Measurements from ENCODE around the gene SPATA19.

Gene SPATA19

GRCh38 chr11:133835593-133836548 is 9.4 kb downstream of the SPATA19 start:
- no peak for DNase-seq

DNA sequence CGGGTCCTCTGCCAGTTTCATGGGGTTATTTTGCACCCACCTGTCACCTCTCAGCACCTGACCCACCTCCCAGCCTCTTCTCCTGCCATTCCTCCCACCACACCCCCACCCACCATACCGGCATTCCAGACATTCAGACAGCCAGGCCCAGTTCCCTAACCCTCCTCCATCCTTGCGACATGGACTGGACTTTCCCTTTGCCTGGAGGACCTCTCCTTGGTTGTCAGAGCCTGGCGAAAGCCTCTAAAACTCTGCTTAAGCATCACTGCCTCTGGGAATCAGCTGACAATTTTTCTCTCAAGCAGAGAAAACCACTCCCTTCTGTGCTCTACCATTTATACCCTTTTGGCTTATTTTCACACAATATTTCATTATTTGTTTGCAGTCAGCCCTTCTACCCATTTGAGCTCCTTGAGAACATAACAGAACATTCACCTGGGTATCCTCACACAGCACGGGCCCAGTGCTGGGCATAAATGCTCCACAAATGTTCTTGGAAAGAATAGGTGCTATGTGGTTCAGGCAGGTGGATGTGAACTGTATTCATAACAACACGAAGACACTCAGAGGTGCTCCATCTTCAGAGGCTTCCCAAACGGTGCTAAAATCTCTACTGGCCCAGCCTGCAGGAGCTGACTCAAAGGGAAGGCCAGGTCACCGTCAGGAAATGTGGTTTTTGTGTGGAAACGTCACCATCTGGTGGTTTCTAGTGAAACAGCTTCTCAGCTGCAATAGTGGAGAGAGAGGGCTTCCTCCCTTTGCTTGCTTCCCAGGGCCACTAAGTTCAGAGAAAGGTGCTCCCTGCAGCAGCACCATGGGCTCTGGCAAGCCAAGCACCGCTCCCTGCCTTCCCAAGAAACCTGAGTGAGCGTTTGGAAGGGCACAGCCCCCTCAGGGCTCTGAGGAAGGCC is 10.4 kb downstream of the SPATA19 start:
- peak in 29 of 58 donors; percentile 16 to 88 (median 44) for DNase-seq

DNA sequence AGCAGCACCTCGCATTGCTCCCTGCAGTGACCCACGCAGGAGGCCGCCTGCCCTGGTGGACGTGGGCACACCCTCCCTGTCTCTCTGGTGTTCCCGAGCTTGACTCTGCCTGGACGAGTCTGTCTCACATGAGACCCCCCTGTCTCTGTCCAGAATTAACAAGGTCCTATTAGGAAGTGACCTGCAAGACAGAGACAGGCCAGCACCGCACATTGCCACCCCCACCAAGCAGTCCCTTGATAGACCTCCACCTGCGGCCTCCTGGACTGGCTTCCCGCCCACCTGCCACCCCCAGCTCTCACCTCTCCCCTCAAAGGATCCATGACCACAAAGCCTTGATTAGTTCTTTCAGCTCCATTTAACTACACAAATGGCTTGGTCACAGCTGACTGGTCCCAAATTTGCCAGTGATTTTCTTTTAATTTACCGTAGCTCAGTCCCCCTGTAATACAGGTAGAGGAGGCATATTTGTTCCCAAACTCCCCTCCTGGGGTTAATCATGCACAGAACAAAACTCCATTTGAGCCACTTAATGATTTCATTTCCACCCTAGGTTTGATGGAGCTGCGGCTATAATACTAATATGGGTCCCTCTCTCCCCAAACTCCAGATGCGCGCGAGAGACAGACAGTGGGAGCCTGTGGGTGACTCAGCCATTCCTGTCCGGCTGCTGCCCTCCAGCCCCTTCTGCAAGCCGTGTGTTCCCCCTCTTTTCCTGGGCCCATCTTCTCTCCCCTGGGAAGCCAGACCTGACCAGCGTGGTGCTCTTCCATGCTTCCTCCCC is 11.2 kb downstream of the SPATA19 start:
- DNase-seq = no peak

DNA sequence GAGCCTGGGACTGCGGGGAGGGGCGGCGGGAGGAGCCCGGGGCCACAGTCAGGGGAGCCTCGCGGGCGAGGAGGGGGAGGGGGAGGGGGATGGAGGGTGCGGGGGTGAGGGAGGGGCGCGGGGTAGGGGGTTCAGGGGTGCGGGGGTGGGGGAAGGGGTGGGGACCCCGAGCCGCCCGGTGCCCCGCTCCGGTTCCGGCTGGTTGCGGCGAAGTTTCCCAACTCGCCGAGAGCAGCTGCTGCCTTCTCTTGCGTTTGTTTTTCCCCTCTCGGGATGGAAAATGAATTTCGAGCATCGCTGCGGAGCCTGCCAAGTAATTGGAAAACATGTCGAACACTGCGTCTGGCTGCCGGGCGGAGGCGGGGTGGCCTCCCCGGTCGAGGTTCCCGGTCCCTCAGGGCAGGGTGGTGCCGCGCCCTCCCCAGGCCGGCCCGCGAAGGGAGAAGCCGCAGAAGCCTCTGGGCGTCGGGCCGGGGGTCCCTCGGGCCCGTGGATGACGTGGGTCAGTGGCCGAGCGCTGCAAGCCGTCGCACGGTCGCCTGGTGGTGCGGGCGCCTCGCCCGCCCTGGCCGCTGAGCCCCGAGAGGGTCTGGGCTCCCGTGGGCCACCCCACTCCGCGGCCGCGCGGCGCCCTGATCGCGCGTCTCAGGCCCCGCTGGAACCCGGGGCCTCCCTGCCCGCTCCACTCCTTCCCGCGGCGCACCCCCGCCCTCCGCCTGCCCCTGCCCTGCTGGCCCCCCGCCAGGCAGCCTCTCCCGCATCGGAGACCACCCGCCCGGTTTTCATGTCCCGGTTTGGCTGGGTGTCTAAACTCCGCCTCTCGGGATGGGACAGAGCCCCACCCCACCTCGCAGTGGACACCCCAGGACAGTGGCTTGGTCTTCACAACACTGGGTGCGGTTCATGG is 12.1 kb downstream of the SPATA19 start:
- DNase-seq = peak in 3 of 58 donors; percentile 30 to 50 (median 35)

DNA sequence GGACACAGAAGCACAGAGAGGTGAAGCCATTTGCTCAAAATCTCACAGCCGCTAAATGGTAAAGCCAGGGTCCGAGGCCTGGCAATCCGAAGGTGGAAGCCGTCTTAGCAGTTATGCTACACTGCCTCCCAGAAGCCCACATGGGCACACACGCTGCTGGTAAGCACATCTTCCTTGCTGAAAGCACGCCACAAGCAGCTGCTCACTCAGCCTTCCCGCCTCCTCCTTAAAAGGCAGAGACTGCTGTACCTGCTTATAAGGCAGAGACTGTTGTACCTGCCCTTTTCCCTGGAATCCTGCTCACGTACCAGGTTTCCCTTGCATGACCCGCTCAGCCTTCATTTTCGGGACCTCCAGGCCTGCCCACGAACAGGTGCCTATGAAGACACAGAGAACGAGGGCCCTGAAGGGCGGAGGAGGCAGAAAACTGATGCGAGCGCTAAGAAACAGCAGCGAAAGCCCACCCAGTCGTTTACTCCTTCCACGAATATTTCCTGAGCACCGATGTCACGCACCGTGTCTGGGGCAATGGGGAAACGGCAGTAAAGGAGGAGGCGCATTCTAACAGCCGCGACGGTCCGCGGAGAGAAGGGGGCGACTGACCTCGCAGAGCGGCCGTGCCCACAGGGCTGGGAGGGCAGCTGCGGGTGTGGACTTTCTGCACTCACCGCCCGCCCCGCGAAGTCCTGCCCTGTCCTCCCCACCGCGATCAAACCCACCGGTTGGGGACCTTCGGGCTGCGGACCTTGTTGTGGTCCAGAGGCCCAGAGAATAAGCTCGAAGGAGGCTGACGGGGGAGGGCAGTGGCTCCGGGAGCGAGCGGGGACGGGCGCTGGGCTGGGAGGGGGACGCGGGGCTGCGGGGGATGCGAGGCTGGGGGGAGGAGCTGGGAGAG is 13.0 kb downstream of the SPATA19 start:
- DNase-seq = peak in 1 of 58 donors; percentile 24

GRCh38 chr11:133830931-133831907 is 14.1 kb downstream of the SPATA19 start:
- DNase-seq = no peak

DNA sequence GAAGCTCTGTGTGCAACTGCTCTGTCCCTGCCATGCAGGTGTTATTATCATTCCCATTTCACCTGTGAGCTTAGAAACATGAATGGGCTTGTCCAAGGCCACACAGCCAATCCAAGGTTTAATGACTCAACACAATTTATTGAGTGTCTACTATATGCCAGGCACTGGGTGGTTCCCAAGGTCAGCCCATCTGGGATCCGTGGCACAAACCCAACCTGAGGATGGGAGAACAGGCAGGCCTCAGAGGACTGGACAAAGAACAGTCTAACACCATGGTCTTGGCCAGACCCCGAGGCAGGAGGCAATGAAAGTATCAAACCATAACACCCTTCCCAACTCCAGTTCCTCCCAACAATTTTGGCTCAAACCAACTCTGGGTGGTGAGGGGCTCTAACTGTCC is 15.7 kb downstream of the SPATA19 start:
- no peak for DNase-seq

DNA sequence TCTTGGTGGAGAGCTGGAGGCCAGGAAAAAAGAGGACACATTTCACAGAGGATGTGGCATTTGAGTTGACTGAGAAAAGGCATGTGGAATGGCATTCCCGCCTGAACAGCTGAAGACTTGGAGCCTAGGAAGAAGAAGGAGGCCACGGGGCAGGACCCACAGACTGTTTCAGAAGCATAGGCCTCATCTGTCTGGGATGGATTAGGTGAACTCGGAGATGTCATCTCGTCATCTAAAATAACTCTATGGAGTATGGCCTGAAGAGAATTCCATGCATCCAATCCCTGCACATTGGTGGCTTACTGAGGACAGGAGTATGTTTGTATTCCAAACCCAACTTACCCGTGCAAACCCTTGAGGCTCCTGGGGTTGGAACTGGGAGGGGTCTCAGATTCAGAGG is 16.4 kb downstream of the SPATA19 start:
- DNase-seq = no peak

DNA sequence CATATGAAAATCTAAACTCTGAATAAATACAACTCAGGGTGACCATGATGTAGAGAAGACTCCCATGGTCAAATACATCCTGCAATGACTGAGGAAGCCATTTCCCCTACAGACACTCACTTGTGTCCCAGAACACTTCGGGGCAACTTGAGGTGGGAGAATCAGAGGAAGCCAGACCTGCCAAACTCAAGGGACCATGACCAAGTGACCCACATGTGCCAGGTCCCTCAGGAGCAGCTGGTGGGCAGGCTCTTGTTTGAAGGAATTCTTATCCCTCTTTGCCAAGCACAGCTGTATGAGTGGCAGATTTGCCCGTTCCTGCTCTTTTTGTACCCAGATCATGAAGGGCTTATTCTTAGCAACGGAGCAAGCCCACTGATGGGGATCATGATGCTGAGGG is 17.8 kb downstream of the SPATA19 start:
- DNase-seq = no peak

DNA sequence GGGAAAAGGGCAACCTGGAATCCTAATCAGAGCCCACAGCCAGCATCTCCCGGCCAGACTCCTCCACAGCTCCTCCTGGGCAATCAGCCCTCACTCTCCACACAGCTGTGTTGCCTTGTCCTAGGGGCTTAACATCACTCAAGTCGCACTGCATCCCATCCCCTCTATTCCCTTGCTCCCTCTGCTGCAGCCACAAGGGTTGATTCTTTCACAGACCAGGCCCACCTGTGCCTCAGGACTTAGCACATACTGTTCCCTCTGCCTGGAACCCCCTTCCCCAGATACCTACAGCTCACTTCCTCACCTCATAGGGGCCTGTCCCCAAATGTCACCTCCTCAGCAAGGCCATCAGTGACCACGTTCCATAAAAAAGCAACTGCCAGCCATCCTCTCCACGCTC is 18.4 kb downstream of the SPATA19 start:
- no peak for DNase-seq

DNA sequence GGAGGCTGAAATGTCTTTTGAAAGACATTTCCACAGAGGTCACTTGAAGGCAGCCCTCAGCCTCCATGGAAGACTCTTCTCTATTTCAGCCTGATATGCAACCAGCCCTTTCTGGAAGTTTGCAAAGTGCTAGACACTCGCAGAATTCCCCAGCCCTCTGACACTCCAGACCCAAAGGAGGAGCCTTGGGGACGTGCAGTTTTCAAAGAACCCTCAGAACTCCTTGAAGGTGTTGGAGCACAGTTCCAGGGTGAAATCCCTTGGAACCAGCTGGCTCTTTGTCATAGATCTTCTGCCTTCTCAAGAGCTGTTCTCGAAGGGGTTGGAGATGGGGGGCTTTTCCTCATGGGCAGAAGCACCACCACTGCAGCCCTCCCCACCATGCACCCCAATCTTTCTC is 19.6 kb downstream of the SPATA19 start:
- DNase-seq = no peak

DNA sequence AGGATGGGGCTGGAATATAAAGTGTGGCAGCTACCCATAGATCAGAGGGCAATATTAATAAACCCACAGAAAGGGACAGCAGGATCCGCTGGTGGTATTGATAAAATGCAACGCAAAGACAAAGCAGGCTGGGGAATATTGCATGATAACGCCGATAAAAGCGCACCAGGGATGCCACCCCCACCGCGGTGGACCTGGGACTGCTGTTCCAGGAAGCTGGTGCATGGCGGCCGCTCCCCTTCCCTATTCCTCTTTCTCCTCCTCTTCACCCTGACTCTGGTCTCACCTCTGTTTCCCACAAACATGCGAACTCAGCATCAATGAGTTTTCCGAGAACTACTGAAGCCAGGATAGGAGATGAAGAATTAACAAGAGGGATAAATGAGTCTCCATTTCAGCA is 20.2 kb downstream of the SPATA19 start:
- no peak for DNase-seq

DNA sequence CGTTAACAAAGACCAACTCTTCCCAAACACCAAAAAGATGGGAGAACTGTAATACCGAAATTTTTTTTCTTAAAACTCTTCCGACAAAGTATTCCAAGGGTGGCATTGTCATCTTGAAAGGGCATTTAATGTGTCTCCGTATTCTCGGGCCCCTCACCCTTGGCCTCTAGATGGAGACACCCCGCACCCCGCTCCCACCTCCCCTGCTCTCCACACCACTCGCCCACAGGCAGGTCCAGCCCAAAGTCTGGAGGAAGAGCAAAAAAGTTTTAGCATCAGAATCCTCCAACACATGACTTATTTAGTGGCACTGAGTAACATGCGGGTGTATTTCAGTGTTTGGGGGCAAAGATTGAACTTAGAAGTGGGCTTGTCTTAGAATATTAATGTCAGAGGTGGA is 20.7 kb downstream of the SPATA19 start:
- DNase-seq = no peak

GRCh38 chr11:133823614-133824013 is 21.7 kb downstream of the SPATA19 start:
- no peak for DNase-seq

DNA sequence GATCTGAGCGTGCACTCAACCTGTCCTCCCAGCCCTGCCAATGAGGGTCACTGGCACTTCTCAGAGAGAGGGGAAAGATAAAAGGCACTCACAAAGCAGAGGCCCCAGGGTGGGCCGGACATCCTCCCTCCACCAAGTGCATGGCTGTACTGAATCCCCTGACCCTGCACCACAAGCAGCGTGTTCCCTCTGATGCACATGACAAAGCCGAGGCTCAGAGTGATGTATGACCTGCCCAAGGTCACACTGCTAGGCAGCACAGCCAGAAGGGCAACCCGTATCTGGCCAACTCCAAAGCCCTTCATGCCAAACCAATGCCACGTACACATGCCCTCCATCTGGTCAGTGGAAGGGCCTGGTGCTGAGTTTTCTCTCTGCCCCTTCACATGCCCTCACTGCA is 22.1 kb downstream of the SPATA19 start:
- DNase-seq = no peak

GRCh38 chr11:133821776-133822175 is 23.5 kb downstream of the SPATA19 start:
- DNase-seq = peak in 45 of 58 donors; percentile 17 to 79 (median 42)

DNA sequence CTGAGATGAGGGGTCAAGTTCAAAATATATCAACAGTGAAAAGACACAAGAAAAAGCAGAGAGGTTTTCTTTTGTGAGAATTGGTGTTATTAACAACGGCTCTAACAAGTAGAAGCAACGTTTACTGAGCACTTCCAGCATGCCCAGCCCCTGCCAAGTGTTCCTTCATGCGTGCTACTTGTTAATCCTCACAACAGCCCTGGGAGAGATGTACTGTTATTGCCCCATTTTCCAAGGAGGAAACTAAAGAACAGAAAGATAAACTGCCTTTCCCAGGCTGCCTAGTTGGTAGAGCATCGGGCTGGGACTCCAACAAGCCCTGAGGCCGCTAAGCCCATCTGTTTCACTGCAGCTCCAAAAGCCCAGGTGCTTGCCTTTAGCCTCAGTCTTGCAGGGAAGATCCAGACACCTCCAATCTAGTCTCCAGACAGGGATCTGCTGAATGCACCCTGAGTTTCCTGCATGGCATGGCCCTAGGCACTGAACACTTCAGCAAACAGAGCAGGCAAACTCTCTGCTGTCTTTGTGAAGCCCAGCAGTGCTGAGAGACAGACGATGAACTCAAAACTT is 25.5 kb downstream of the SPATA19 start:
- DNase-seq = no peak
